ENCODE data around the gene SLC27A1.

Gene SLC27A1

GRCh38 chr19:17484520-17485185, 14.3 kb downstream of the SLC27A1 start:
- TF ChIP-seq SNAI2 (CRISPR knock-in tag; IDR thresholded peaks at IDR 0.05) (no peak), CREB5 (CRISPR knock-in tag; IDR thresholded peaks at IDR 0.05; ENCODE audit: low read depth) (no peak), CSDC2 (CRISPR knock-in tag; IDR thresholded peaks at IDR 0.05) (no peak), CSRNP3 (CRISPR knock-in tag; IDR thresholded peaks at IDR 0.05) (no peak), ZFP3 (CRISPR knock-in tag; IDR thresholded peaks at IDR 0.05) (no peak), PATZ1 (CRISPR knock-in tag; IDR thresholded peaks at IDR 0.05; ENCODE audit: borderline replicate concordance) (no peak), POU6F1 (CRISPR knock-in tag; IDR thresholded peaks at IDR 0.05; ENCODE audit: borderline replicate concordance, low read depth) (no peak), OSR1 (CRISPR knock-in tag; IDR thresholded peaks at IDR 0.05) (no peak), PPARA (CRISPR knock-in tag; IDR thresholded peaks at IDR 0.05; ENCODE audit: borderline replicate concordance) (no peak), ZFP30 (CRISPR knock-in tag; IDR thresholded peaks at IDR 0.05) (no peak), ZNF565 (CRISPR knock-in tag; conservative IDR thresholded peaks at IDR 0.05; ENCODE audit: low read depth) (no peak), TCF4 (CRISPR knock-in tag; IDR thresholded peaks at IDR 0.05; ENCODE audit: borderline replicate concordance) (no peak), RARB (CRISPR knock-in tag; IDR thresholded peaks at IDR 0.05) (no peak), BACH2 (CRISPR knock-in tag; IDR thresholded peaks at IDR 0.05; ENCODE audit: borderline replicate concordance) (no peak), TSHZ2 (CRISPR knock-in tag; IDR thresholded peaks at IDR 0.05) (no peak), ISL1 (CRISPR knock-in tag; IDR thresholded peaks at IDR 0.05) (no peak)
- no peak for ATAC-seq

- TF ChIP-seq SNAI2 (CRISPR knock-in tag; IDR thresholded peaks at IDR 0.05): no peak
- no peak for ATAC-seq
Observed at GRCh38 chr19:17486545-17487240, 16.4 kb downstream of the SLC27A1 start.

GRCh38 chr19:17487284-17488121, 17.2 kb downstream of the SLC27A1 start:
- ATAC-seq: no peak
- TF ChIP-seq CREB5 (CRISPR knock-in tag; IDR thresholded peaks at IDR 0.05; ENCODE audit: low read depth) (no peak), ZFP30 (CRISPR knock-in tag; IDR thresholded peaks at IDR 0.05) (no peak), PATZ1 (CRISPR knock-in tag; IDR thresholded peaks at IDR 0.05; ENCODE audit: borderline replicate concordance) (no peak), ZNF8 (CRISPR knock-in tag; IDR thresholded peaks at IDR 0.05) (no peak), GLIS3 (CRISPR knock-in tag; IDR thresholded peaks at IDR 0.05) (no peak), ESRRG (CRISPR knock-in tag; IDR thresholded peaks at IDR 0.05) (no peak), ISL1 (CRISPR knock-in tag; IDR thresholded peaks at IDR 0.05) (no peak), ZC3H10 (CRISPR knock-in tag; IDR thresholded peaks at IDR 0.05) (no peak), ZFP3 (CRISPR knock-in tag; IDR thresholded peaks at IDR 0.05) (no peak), OSR1 (CRISPR knock-in tag; IDR thresholded peaks at IDR 0.05) (no peak), PPARA (CRISPR knock-in tag; IDR thresholded peaks at IDR 0.05; ENCODE audit: borderline replicate concordance) (no peak), TOX (CRISPR knock-in tag; IDR thresholded peaks at IDR 0.05; ENCODE audit: borderline replicate concordance) (no peak)
